ENCODE results near the gene CLIC6.

GRCh38 chr21:34690041-34690792 lies 21.4 kb downstream of the CLIC6 start:
- TF ChIP-seq EZH2 (IDR thresholded peaks at IDR 0.05; ENCODE audit: borderline replicate concordance, low read length): no peak
- TF ChIP-seq CTCF (conservative IDR thresholded peaks at IDR 0.05 in 1 of 2, IDR thresholded peaks at IDR 0.05 in 1 of 2; ENCODE audit: extremely low read depth in 1 of 2, insufficient read depth in 1 of 2, low read depth in 1 of 2, low read length in 2 of 2): no peak
